HT-29 (cell line): ENCODE data around the gene TRIP4. TPM values are rescaled to one million over a fixed set of nuclear protein-coding genes. Genes with fewer than 3 reads are reported as not detected.
"Not testable (repeated sequence)": the region's sequence is repeated elsewhere in the genome, so short reads cannot be mapped to it uniquely, and the experiment has no call there.

Experiments
- DNase-seq: peaks from one replicate; pipeline ENCODE4 v3.0.0-alpha.2; 2015; ENCODE audit warnings: low spot score
- total RNA-seq: library from RNA; depleted of rRNA; stranded (reverse); fragments of >200 nt; shearing (Covaris generic); gene quantifications from 2 replicates; pipeline ENCODE4 v1.2.3, GENCODE V29; 2014; rRNA removed

TRIP4 gene
- 5.4 and 6.1 TPM in 2 replicates for total RNA-seq

GRCh38 chr15:64387562-64388168, at the start of gene TRIP4:
TRIP4 (plus strand) TSS chr15:64387836; CDS start chr15:64387864, 28 bp downstream.
- peak; percentile 97 for DNase-seq

- no peak for DNase-seq
Measured at GRCh38 chr15:64340355-64340754, 47.3 kb upstream of the TRIP4 start.

- no peak for DNase-seq
Measured at GRCh38 chr15:64341961-64342360, 45.7 kb upstream of the TRIP4 start.

- no peak for DNase-seq
Measured at GRCh38 chr15:64343222-64343621, 44.4 kb upstream of the TRIP4 start.

GRCh38 chr15:64343841-64344240, 43.8 kb upstream of the TRIP4 start:
- no peak for DNase-seq

GRCh38 chr15:64344651-64345294, 42.9 kb upstream of the TRIP4 start:
- peak; percentile 30 for DNase-seq

- not testable (repeated sequence) for DNase-seq
Measured at GRCh38 chr15:64346242-64346641, 41.4 kb upstream of the TRIP4 start.

- DNase-seq: no peak
Measured at GRCh38 chr15:64348455-64348854, 39.2 kb upstream of the TRIP4 start.

GRCh38 chr15:64349375-64349774, 38.3 kb upstream of the TRIP4 start:
- no peak for DNase-seq

GRCh38 chr15:64351265-64351664, 36.4 kb upstream of the TRIP4 start:
- no peak for DNase-seq

GRCh38 chr15:64354688-64355344, 32.8 kb upstream of the TRIP4 start:
- DNase-seq: no peak

- DNase-seq: peak; percentile 52
Measured at GRCh38 chr15:64355348-64355943, 32.2 kb upstream of the TRIP4 start.

- peak; percentile 99 for DNase-seq
Measured at GRCh38 chr15:64355944-64356709, 31.5 kb upstream of the TRIP4 start, which contains the start of gene CSNK1G1. CSNK1G1 (minus strand) TSS chr15:64356173; CDS start chr15:64300499, 55,674 bp downstream.

GRCh38 chr15:64356710-64357040, 31.0 kb upstream of the TRIP4 start:
- no peak for DNase-seq

GRCh38 chr15:64361259-64361658, 26.4 kb upstream of the TRIP4 start:
- DNase-seq: no peak

GRCh38 chr15:64369078-64369607, 18.5 kb upstream of the TRIP4 start:
- no peak for DNase-seq

- not testable (repeated sequence) for DNase-seq
Measured at GRCh38 chr15:64371383-64371782, 16.3 kb upstream of the TRIP4 start.

GRCh38 chr15:64373360-64373759, 14.3 kb upstream of the TRIP4 start:
- no peak for DNase-seq

- DNase-seq: no peak
Measured at GRCh38 chr15:64379216-64379960, 8.2 kb upstream of the TRIP4 start.

- DNase-seq: not testable (repeated sequence)
Measured at GRCh38 chr15:64380130-64380870, 7.3 kb upstream of the TRIP4 start.
